HUES64 (cell line): ENCODE measurements around the gene PTPN5.
A peak's percentile ranks its signal among the peaks of the same experiment; 100 is the strongest.

Experiments used
- H3K27ac ChIP-seq: 2 replicates; pipeline ENCODE4 v1.7.0; 2013; ENCODE audit warnings: low read depth, low read length, inconsistent platforms
- H3K27me3 ChIP-seq: 2 replicates; pipeline ENCODE4 v1.6.1; 2013; ENCODE audit warnings: mild to moderate bottlenecking, low read length; ENCODE audit not compliant: insufficient read depth
- H3K36me3 ChIP-seq: 2 replicates; pipeline ENCODE4 v1.6.1; 2013; ENCODE audit warnings: mild to moderate bottlenecking, low read length; ENCODE audit not compliant: insufficient read depth
- H3K4me1 ChIP-seq: 2 replicates; pipeline ENCODE4 v1.6.1; 2013; ENCODE audit warnings: mild to moderate bottlenecking, low read length, moderate library complexity; ENCODE audit not compliant: insufficient read depth
- H3K4me3 ChIP-seq: 2 replicates; pipeline ENCODE4 v1.5.1; 2013; ENCODE audit warnings: mild to moderate bottlenecking, low read length, moderate library complexity
- H3K9ac ChIP-seq: 2 replicates; pipeline ENCODE4 v1.6.1; 2013; ENCODE audit warnings: mild to moderate bottlenecking, low read depth, low read length
- H3K9me3 ChIP-seq: 2 replicates; pipeline ENCODE4 v1.6.1; 2013; ENCODE audit warnings: low read depth, low read length; ENCODE audit not compliant: insufficient read depth
- WGBS: fragments of 150-250, 120-280 bp; methylation state at CpG from one replicate; pipeline ENCODE4 v1.1.7; 2013; ENCODE audit warnings: missing lambda C conversion rate; 5-methylcytosine and 5-hydroxymethylcytosine counted together

The PTPN5 gene

DNA sequence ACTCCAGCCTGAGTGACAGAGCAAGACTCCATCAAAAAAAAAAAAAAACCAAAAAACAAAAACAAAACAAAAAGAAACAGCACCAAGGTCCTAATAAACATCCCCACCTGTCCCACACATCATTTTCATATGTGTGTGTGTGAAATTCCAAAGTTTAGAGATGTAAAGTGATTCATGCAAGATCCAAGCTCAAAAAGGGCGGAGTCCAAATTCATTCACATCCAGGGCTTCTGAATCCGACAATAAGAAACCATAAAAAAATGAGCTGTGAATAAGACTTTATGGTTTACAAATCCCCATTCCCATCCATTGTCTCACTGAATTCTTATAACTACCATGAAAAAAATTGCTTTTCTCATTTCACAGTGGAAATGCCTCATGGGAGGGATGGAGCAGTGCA is 34.7 kb downstream of the PTPN5 start:
- no peaks in the 10 kb centered on the region for H3K27me3 ChIP-seq
- H3K27ac ChIP-seq, result no peak overlapping the region
- H3K9ac ChIP-seq, result no peak overlapping the region
- 92% methylated on average over 2 of the region's 2 CpGs for WGBS
- no peaks in the 10 kb centered on the region for H3K9me3 ChIP-seq
- H3K4me3 ChIP-seq, result no peak overlapping the region
- no peaks in the 10 kb centered on the region for H3K36me3 ChIP-seq
- no peaks in the 10 kb centered on the region for H3K4me1 ChIP-seq

DNA sequence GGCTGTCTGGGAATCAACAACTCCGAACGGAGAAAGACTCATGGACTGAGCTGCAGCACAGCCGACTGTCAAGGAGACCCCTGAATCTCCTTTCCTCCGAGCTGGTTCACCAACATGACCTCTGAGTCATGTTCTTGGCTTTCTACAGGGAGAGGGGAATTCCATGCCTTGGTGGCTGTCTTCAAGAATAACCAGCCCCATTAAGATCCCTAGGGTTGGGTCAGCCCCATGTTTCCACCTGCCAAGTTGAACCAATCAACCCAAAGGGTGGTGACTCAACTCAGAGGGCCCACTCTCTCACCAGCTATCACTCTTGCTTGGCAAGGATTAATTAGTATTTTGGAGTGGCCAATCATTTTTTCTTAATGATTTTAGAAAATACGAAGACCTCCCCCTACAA is 37.3 kb downstream of the PTPN5 start:
- H3K36me3 ChIP-seq, result no peaks in the 10 kb centered on the region
- H3K27me3 ChIP-seq, result no peaks in the 10 kb centered on the region
- peaks cover 8% of the 10 kb centered on the region; the same call in 1 of the 2 replicates for H3K4me1 ChIP-seq
- 85% methylated on average over 5 of the region's 5 CpGs for WGBS
- no peak overlapping the region for H3K27ac ChIP-seq
- no peaks in the 10 kb centered on the region for H3K9me3 ChIP-seq
- no peak overlapping the region for H3K4me3 ChIP-seq
- no peak overlapping the region for H3K9ac ChIP-seq

DNA sequence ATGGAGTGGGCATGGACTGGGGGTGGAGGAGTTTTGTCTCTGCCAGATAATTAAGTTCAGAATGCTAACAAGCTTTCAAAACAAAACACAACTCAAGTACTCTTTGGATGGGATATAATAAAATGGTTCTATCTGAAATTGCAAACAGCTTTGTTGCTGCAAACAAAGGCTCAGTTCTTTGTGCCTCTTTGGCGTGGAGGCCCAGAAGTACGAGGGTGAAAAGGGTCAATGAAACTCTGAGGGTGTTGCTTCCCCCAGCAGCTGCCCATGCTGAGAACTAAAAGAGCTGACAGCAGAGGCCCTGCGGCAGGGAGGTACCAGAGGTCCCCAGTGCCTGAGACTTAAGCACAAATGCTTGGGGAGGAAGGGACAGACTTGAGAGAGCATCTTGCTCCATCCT is 39.1 kb downstream of the PTPN5 start:
- H3K9ac ChIP-seq, result no peak overlapping the region
- H3K9me3 ChIP-seq, result no peaks in the 10 kb centered on the region
- H3K4me3 ChIP-seq, result no peak overlapping the region
- WGBS, result 71% methylated on average over 3 of the region's 3 CpGs
- H3K4me1 ChIP-seq, result peaks cover 13% of the 10 kb centered on the region; the same call in 1 of the 2 replicates
- H3K36me3 ChIP-seq, result no peaks in the 10 kb centered on the region
- H3K27me3 ChIP-seq, result no peaks in the 10 kb centered on the region
- no peak overlapping the region for H3K27ac ChIP-seq

DNA sequence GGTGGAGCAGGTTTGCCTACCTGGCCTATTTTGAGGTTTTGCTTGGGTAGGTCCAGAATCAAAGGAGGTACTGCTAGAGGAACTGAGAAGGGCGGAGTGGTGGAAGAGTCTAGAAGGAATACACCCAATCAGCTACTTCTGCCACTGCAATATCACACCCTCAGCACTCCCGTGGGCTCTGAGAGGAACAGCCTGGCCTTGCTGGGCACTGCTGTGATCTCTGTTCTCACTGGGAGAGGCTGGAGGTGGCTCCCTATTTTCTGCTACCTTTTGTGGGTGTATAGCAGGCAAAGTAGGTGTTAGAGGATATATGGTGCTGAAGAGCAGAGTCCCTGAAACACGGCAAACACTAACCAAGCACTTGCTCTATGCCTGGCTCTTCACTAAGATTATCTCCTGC is 40.7 kb downstream of the PTPN5 start:
- Histone ChIP-seq H3K27me3 (no peaks in the 10 kb centered on the region), H3K4me1 (peaks cover 13% of the 10 kb centered on the region; the same call in 1 of the 2 replicates), H3K27ac (no peak overlapping the region), H3K9ac (no peak overlapping the region), H3K4me3 (no peak overlapping the region), H3K9me3 (no peaks in the 10 kb centered on the region), H3K36me3 (no peaks in the 10 kb centered on the region)
- 79% methylated on average over 2 of the region's 3 CpGs for WGBS

DNA sequence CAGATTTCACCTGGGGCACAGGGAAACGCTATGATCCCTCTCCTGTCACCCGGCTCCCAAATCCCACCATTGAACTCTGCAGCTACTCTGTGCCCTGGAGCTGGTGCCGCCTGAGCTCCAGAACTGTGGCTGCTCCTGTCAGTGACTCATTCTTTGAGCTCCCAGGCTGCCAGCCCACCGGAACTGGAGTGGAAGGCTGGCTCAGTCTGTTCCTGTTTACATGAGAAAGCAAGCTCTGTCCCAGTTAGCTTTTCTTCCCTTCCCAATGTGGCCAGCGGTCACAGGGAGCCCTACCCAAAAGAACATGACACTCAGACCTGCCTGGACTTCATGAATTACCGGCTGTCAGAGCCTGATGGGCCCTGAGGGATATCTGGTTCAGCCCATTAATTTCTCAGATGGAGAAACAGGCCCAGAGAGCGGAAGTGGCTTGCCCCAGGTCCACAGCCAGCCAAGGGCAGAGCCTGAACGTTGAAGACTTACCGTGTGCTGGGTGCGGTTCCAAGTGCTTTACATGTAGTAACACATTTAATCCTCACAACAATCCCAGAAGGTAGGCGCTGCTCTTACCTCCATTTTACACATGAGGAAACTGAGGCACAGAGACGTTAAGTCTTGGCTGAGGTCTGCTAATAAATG is 41.8 kb downstream of the PTPN5 start:
- peaks cover 13% of the 10 kb centered on the region; the same call in 1 of the 2 replicates for H3K4me1 ChIP-seq
- 59% methylated on average over 12 of the region's 12 CpGs for WGBS
- H3K36me3 ChIP-seq, result no peaks in the 10 kb centered on the region
- H3K9me3 ChIP-seq, result no peaks in the 10 kb centered on the region
- no peak overlapping the region for H3K9ac ChIP-seq
- H3K27me3 ChIP-seq, result no peaks in the 10 kb centered on the region
- peak overlapping the region; percentile 1; the same call in 1 of the 2 replicates for H3K27ac ChIP-seq
- H3K4me3 ChIP-seq, result no peak overlapping the region

DNA sequence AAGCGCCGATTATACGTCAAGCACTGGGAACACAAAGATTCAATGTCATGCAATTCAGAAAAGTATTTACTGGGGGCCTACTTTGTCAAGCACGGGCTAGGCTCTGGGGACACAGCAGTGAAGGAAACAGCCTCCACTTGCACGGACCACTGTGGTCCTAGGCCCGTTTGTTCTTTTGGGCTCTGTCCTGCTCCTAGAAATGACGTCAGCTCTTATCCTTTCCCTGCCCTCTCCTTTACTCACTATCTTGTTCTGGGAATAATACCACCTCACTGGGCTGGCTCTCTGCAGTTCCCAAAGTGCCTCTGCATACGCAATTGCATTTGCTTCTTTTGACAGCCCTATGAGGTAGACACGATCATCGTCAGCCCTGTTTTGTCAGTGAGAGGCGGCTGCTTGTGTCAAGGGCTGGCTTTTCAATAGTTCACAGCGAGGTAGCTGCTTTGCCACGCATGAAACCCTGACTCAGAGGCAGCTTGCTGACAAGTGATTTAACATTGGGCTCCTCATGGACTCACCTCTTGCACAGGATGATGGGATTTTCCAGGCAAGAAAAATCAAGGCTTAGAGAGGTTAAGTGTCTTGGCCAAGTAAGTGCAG is 42.7 kb downstream of the PTPN5 start:
- Histone ChIP-seq H3K4me3 (no peak overlapping the region), H3K36me3 (no peaks in the 10 kb centered on the region), H3K9ac (no peak overlapping the region), H3K27ac (no peak overlapping the region), H3K27me3 (no peaks in the 10 kb centered on the region), H3K9me3 (no peaks in the 10 kb centered on the region), H3K4me1 (peaks cover 13% of the 10 kb centered on the region; the same call in 1 of the 2 replicates)
- WGBS, result 75% methylated on average over 13 of the region's 13 CpGs

DNA sequence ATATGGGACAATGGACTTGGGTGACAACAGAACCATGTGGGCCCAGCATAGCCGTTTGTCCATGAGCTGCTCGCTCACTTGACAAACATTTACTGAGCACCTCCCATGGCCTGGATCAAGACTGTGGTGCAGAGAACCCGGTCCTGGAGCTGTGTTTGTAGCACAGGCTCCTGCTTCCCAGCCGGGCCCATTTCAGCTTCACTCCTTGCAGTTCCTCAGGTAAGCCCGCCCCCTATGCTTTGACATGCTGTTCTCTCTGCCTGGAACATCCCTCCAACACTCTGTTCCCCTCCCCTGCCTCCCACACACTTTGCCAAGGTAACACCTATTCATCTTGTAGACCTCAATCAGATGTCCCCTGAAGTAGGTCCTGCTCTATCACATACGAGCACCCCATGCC is 46.3 kb downstream of the PTPN5 start:
- Histone ChIP-seq H3K27me3 (no peaks in the 10 kb centered on the region), H3K9me3 (no peaks in the 10 kb centered on the region), H3K9ac (no peak overlapping the region), H3K4me3 (no peak overlapping the region), H3K4me1 (peaks cover 13% of the 10 kb centered on the region; the same call in 1 of the 2 replicates), H3K27ac (no peak overlapping the region), H3K36me3 (no peaks in the 10 kb centered on the region)
- WGBS, result 85% methylated on average over 6 of the region's 6 CpGs

DNA sequence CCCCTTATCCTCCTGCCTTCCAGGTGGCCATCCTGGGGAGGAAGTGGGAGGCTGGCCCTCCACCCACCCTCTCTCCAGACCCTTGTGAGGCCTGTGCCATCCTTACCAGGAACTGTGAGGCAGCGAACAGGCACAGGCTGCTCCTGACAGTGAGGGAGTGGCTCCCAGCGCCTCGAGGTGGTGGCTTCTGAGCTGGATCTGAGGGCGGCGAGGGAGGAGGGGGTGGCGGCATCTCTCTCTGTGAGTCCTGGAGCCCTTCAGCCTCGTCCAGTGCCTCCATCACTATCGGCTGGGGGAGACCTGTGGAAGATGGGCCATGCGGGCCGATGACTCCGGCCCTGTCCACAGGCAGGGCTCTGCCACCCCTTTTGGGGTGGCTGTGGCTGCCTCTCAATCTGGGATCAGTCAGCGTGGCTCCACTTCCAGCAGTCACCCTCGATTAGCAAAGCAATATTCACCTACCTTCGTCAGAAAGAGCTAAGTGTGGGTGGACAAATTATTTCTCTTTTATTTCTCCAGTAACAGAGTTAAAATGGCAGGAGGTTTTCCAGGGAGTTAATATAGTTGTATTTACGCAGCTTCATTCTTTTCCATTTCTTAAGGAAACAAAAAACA is 47.6 kb downstream of the PTPN5 start:
- H3K36me3 ChIP-seq, result no peaks in the 10 kb centered on the region
- no peaks in the 10 kb centered on the region for H3K9me3 ChIP-seq
- no peak overlapping the region for H3K9ac ChIP-seq
- H3K4me3 ChIP-seq, result no peak overlapping the region
- no peaks in the 10 kb centered on the region for H3K27me3 ChIP-seq
- H3K4me1 ChIP-seq, result 0 out of 2 replicates have a peak, but pooled peaks cover 2% of the 10 kb centered on the region
- WGBS, result 88% methylated on average over 13 of the region's 15 CpGs
- H3K27ac ChIP-seq, result no peak overlapping the region

DNA sequence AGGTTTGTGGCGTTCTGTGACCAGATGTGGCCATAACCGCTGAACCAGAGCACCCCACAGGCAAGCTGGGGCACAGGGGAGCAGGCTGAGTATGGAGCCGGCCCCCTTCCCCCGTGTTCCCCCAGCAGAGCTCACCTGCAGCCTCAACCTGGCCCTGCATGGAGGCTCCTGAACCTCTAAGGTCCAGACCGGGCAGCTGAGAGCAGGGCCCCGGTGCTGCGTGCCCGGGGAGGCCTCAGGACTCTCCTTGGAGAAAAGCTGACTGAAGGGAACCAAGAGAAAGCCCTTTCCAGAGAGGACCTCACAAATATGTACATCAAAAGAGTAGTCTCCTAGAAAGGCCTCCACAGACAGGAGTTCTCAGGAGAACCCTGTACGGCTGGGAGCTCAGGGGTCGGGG is 48.2 kb downstream of the PTPN5 start:
- WGBS, result 96% methylated on average over 10 of the region's 10 CpGs
- Histone ChIP-seq H3K27me3 (no peaks in the 10 kb centered on the region), H3K9me3 (no peaks in the 10 kb centered on the region)

DNA sequence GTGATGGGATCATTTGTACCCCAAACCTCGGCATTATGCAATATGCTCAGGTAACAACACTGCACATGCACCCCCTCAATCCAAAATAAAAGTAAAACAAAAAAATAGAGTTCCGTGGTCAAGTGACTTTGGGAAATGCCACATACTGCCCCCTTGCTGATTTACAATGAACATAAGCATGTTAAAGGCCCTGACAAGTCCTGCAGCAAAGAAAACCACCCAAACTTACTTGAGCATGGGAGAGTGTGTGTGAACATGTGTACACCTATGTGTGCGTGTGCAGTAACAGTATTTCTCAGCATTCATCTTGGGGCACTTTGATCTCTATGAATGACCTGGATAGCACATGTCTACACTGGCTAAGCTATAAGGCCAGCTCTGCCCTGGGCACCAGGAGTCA is 49.8 kb downstream of the PTPN5 start:
- Histone ChIP-seq H3K9ac (no peak overlapping the region), H3K36me3 (no peaks in the 10 kb centered on the region), H3K27ac (no peak overlapping the region), H3K4me3 (no peak overlapping the region), H3K27me3 (no peaks in the 10 kb centered on the region), H3K4me1 (no peaks in the 10 kb centered on the region), H3K9me3 (no peaks in the 10 kb centered on the region)
- 92% methylated on average over 3 of the region's 3 CpGs for WGBS

More for the DNA sequence above, 48.2 kb downstream of the PTPN5 start:
- H3K4me1 ChIP-seq, result no peaks in the 10 kb centered on the region
- no peak overlapping the region for H3K4me3 ChIP-seq
- H3K36me3 ChIP-seq, result no peaks in the 10 kb centered on the region
- H3K9ac ChIP-seq, result no peak overlapping the region
- no peak overlapping the region for H3K27ac ChIP-seq

DNA sequence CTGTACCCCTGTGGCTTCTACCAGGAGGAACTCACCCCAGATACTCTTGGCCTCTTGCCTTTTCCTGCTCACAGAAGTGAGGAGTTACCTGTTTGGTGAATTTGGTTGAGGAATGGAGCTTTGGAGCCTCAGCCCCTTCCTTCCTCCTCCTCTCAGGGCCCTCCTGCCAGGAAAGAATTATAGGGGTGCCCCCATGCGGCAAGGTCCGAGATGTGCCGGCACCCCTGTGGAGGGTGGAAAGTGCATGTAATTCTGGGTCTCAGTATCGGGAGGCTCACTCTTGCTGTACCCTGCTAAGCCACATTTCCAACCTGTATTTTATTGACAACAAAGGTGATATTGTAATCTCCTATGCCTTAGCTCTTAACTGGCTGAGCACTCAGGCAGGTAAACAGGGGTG is 51.9 kb downstream of the PTPN5 start:
- Histone ChIP-seq H3K27me3 (no peaks in the 10 kb centered on the region), H3K9ac (no peak overlapping the region), H3K27ac (no peak overlapping the region), H3K9me3 (no peaks in the 10 kb centered on the region), H3K4me1 (no peaks in the 10 kb centered on the region), H3K4me3 (no peak overlapping the region), H3K36me3 (no peaks in the 10 kb centered on the region)
- WGBS, result 89% methylated on average over 4 of the region's 4 CpGs
